Lung microvascular endothelial cell (primary cell): ENCODE data around the gene KDM1B. TPM values are rescaled to one million over a fixed set of nuclear protein-coding genes. Genes with fewer than 3 reads are reported as not detected.
A peak's percentile ranks its signal among the peaks of the same experiment; 100 is the strongest.
"Not testable (repeated sequence)": the region's sequence is repeated elsewhere in the genome, so short reads cannot be mapped to it uniquely, and the experiment has no call there.

Experiments used
- DNase-seq, 2 donors: peaks; one replicate each; pipeline versions ENCODE4 v3.0.0 to v3.0.0-alpha.2; 2010; ENCODE audit warnings: low read depth in 2 of 2
- total RNA-seq: library from RNA; depleted of rRNA; stranded (reverse); fragments of >200 nt; gene quantifications from 2 replicates; pipeline ENCODE4 v1.2.1, GENCODE V29; 2014

The KDM1B gene
- total RNA-seq, 1 donor from 2014 or later = 6.0 TPM

DNA sequence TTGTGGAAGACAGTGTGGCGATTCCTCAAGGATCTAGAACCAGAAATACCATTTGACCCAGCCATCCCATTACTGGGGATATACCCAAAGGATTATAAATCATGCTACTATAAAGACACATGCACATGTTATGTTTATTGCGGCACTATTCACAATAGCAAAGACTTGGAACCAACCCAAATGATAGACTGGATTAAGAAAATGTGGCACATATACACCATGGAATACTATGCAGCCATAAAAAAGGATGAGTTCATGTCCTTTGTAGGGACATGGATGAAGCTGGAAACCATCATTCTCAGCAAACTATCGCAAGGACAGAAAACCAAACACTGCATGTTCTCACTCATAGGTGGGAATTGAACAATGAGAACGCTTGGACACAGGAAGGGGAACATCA, 78.5 kb downstream of the KDM1B start:
- not testable (repeated sequence) for DNase-seq

DNA sequence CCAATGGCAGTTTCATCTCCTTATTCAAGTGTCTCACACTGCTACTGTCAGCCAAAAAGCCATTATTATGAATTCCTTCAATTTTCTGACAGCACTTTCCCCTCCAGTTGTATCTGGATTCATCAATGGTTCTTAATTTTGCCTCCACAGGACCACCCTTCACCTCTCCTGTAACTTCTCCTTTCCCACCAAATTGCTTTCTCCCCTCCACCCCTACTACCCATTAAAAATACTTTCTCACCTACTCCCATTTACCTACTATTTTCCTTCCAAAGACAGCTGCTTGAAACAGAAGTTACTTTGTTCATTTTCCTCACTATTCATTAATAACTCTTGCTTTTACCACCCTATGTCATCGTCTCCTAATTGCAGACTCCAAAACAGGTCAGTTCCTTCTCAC, 79.3 kb downstream of the KDM1B start:
- no peak for DNase-seq

DNA sequence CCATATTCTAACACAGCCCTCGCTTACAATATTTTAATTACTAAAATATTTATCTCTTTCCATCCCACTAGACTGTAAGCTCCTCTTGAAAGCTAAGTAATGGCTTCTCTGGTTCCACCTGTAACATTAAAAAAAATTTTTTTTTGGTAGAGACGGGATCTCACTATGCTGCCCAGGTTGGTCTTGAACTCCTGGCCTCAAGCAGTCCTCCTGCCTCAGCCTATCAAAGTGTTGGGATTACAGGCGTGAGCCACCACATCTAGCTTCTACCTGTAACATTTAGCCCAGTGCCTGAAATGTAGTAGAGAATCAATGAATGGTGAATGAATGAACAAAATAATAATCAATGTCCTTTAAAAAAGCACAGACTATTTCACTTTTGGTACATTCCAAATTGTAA, 80.3 kb downstream of the KDM1B start:
- DNase-seq = no peak

GRCh38 chr6:18237167-18237566, 81.9 kb downstream of the KDM1B start:
- DNase-seq = no peak

DNA sequence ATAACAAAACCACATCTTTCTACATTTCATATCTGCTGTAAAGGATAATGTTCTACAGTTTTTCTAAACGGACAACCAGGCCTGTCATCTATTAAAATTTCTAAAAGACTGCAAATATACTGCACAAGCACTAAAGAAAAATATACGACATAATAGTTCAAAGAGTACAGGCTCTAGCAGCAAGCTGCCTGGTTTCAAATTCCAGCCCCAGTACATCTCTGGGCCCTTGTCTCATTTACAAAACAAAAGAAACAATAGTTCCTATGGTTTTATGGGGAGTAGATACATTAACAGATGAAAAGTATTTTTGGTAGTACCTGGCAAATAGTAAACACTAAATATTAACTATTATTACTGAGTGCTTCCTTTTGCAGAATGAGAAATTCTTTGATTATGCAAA, 85.0 kb downstream of the KDM1B start:
- no peak for DNase-seq

GRCh38 chr6:18241208-18242038, 86.2 kb downstream of the KDM1B start:
- peak; percentile 24 to 27 for DNase-seq

DNA sequence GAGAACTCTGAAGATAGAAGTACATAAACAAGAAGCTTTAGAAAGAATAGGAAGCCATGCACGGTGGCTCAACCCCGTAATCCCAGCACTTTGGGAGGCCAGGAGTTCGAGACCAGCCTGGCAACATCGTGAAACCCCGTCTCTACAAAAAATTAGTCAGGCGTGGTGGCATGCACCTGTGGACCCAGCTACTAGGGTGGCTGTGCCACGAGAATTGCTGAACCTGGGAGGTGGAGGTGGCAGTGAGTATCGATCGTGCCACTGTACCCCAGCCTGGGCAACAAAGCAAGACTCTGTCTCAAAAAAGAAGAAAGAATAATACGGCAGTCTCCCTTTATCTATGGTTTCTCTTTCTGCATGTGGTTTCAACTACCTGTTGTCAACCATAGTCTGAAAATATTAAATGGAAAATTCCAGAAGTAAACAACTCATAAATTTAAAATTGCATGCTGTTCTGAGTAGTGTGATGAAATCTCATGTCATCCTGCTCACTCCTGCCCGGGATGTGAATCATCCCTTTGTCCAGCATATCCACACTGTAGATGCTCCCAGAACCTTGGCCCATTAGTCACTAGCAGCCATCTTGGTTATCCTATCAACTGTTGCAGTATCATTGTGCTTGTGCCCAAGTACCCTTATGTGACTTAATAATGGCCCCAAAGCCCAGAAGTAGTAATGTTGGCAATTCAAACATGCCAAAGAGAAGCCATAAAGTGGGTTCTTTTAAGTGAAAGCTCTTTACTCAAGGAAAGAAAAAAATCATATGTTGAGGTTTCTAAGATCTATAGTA, 87.0 kb downstream of the KDM1B start:
- peak; percentile 89 for DNase-seq

GRCh38 chr6:18243302-18243893, 88.2 kb downstream of the KDM1B start:
- DNase-seq = no peak

DNA sequence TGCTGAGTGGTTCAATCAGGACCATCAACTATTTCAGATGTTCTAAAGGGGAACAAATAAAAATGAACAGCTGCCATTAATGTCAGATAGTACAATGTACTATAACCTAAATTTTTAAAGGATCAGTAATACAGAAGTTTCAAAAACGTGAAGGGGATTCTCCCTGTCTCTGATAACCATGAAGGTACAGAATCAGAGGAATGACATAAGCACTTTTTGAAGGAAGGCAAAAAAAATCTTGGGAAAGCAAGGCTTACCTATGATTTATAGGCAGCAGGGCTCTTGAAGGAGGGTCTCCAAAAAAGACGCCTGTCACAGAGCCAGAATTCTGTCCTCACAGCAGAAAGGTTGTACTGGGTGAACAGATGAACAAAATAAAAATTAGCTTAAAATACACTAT, 89.0 kb downstream of the KDM1B start:
- no peak for DNase-seq

- no peak for DNase-seq
Measured at GRCh38 chr6:18245079-18245478, 89.9 kb downstream of the KDM1B start.

DNA sequence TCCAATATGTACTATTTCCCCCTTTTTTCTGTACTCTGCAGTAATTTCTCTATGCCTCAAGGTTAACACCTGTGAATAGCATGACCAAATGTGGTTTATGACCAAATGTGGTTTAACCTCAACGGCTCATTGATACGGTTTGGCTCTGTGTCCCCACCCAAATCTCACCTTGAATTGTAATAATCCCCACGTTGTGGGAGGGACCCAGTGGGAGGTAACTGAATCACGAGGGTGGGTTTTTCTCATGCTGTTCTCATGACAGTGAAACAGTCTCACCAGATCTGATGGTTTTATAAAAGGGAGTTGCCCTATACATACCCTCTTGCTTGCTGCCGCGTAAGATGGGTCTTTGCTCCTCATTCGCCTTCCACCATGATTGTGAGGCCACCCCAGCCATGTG, 90.4 kb downstream of the KDM1B start:
- DNase-seq = no peak

DNA sequence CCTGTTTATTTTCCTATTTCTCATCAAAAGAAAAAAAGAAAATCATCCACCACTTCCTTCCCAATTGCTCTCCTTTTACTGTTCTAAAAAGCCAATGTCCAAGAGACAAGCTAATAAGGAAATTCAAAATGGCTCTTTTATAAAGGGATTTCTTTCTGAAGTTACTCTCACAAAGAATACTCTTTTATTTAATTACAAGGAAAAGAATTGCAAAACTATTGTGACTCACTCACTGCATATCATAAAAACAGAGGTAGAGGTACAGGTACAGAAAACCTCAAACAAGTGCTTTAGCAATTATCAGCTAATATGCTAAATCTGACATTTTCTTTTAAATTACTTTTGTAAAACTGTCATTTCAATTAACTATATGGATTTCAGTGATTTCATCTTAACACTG, 91.0 kb downstream of the KDM1B start:
- no peak for DNase-seq

GRCh38 chr6:18247002-18247401, 91.8 kb downstream of the KDM1B start:
- DNase-seq = no peak

DNA sequence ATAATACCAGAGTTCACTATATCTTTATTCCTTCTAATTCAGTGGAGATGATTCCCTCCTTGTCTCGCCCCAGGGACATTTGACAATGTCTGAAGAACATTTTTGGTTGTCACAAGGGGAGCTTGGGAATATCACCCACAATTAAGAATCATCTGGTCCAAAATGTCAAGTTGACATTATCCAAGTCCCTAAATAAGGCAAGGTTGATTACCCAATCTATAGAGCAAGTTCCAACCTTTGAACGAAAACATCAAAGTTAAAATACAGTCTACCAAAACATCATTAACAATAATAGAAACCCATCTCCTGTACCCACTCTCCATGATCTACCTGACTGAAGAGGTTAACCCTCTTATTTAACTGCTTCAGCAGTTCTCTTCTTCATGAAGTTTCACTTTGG, 93.5 kb downstream of the KDM1B start:
- DNase-seq = no peak

DNA sequence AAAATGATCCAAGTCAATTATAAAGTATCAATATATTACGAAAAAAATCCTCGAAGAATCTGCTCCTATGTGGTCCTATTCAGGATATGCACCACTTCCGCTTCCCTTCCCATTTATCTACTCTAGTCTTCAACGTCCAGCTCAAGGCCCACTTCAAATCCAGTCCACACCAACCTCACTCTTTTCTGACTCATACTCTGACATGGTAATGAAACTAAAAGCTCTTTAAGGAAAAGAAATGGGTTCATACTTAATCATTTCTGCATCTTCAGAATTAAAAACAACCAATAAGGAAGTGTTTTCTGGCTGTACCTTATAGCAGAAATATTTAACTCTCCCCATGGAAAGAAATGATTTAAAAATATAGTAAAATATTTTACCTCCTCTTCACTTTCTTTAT, 94.0 kb downstream of the KDM1B start:
- no peak for DNase-seq

GRCh38 chr6:18253635-18254034, 98.4 kb downstream of the KDM1B start:
- DNase-seq = no peak

- DNase-seq = no peak
Measured at GRCh38 chr6:18254793-18255192, 99.6 kb downstream of the KDM1B start.

- DNase-seq = no peak
Measured at GRCh38 chr6:18259675-18260447, 104.6 kb downstream of the KDM1B start.

GRCh38 chr6:18260448-18261106, 105.4 kb downstream of the KDM1B start:
- peak in 1 of 2 donors; percentile 7 for DNase-seq

- DNase-seq = no peak
Measured at GRCh38 chr6:18261877-18262276, 106.7 kb downstream of the KDM1B start.
